ENCODE data around the gene PRICKLE3.

The PRICKLE3 gene

DNA sequence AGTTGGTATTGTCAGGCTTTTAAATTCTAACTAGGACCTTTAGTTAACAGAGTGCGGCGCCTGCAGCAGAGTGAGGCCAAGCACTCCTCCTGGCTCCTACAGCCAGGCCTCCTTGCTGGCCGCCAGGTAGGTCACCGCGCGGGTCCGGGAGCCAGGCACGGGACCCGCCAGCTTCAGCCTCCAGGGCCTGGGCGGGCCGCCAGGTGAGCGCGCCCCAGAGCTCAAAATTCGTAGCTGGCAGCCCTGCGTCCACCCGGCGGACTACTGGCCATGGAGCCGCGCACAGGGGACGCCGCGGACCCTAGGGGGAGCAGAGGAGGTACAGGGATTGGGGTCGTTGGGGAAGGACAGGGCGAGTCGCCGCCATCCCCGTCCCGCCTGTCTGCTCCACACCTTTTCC is 23.6 kb downstream of the PRICKLE3 start, which contains the start of gene MAGIX:
Gene MAGIX (plus strand): TSS at position 139 of the 400 bp plus-strand sequence. CDS start 132 bp downstream, at position 271.
- no peak for DNase-seq (ENCODE audit: low read depth)
- TF ChIP-seq, protein P1, sequence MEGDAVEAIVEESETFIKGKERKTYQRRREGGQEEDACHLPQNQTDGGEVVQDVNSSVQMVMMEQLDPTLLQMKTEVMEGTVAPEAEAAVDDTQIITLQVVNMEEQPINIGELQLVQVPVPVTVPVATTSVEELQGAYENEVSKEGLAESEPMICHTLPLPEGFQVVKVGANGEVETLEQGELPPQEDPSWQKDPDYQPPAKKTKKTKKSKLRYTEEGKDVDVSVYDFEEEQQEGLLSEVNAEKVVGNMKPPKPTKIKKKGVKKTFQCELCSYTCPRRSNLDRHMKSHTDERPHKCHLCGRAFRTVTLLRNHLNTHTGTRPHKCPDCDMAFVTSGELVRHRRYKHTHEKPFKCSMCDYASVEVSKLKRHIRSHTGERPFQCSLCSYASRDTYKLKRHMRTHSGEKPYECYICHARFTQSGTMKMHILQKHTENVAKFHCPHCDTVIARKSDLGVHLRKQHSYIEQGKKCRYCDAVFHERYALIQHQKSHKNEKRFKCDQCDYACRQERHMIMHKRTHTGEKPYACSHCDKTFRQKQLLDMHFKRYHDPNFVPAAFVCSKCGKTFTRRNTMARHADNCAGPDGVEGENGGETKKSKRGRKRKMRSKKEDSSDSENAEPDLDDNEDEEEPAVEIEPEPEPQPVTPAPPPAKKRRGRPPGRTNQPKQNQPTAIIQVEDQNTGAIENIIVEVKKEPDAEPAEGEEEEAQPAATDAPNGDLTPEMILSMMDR (IDR thresholded peaks at IDR 0.05; ENCODE audit: insufficient read depth, low read depth, low read length, missing control alignments) = no peak
- H3K4me3 ChIP-seq (ENCODE audit: low read depth, low read length) = peak within 1 kb of the TSS; percentile 46

DNA sequence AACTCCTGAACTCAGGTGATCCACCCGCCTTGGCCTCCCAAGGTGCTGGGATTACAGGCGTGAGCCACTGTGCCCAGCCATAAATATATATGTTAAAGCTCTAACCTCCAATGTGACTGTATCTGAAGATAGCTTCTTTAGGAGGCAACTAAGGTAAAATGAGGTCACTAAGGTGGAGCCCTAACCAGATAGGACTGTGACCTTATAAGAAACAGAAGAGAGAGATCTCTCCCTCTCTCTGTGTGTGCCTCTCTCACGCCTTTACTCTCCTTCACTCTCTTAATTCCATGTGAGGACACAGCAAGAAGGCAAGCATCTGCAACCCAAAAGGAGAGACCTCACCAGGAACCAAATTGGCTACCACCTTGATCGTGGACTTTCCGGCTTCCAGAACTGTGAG is 24.5 kb downstream of the PRICKLE3 start:
- TF ChIP-seq, protein P1 (IDR thresholded peaks at IDR 0.05; ENCODE audit: insufficient read depth, low read depth, low read length, missing control alignments) = no peak
- H3K4me3 ChIP-seq (ENCODE audit: low read depth, low read length) = no peak overlapping the region
- no peak for DNase-seq (ENCODE audit: low read depth)

DNA sequence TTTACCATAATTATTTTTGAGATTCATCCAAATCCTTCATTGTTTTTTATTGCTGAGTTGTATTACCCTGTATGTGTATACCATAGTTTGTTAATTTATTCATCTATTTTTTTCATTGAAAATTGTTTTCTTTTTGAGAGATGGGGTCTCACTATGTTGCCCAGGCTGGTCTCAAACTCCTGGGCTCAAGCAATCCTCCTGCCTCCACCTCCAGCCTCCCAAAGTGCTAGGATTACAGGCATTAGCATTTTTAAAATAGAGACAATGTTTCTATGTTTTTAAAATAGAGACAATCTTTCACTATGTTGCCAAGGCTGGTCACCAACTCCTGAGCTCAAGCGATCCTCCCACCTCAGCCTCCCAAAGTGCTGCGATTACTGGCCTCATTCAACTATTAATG is 25.3 kb downstream of the PRICKLE3 start:
- no peak overlapping the region for H3K4me3 ChIP-seq (ENCODE audit: low read depth, low read length)
- TF ChIP-seq, protein P1 (IDR thresholded peaks at IDR 0.05; ENCODE audit: insufficient read depth, low read depth, low read length, missing control alignments) = no peak
- DNase-seq (ENCODE audit: low read depth) = no peak

DNA sequence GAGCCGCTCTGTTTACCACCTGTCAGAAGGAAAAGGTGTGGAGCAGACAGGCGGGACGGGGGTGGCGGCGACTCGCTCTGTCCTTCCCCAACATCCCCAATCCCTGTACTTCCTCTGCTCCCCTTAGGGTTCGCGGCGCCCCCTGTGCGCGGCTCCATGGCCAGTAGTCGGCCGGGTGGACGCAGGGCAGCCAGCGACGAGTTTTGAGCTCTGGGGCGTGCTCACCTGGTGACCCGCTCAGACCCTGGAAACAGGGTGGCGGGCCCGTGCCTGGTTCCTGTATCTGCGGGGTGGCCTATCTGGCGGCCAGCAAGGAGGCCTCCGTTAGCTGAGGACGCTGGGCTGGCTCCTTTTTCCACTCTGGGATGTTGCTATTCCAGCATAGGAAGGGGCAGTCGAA is 29.0 kb downstream of the PRICKLE3 start:
- no peak overlapping the region for H3K4me3 ChIP-seq (ENCODE audit: low read depth, low read length)
- TF ChIP-seq, protein P1 (IDR thresholded peaks at IDR 0.05; ENCODE audit: insufficient read depth, low read depth, low read length, missing control alignments) = no peak
- no peak for DNase-seq (ENCODE audit: low read depth)

DNA sequence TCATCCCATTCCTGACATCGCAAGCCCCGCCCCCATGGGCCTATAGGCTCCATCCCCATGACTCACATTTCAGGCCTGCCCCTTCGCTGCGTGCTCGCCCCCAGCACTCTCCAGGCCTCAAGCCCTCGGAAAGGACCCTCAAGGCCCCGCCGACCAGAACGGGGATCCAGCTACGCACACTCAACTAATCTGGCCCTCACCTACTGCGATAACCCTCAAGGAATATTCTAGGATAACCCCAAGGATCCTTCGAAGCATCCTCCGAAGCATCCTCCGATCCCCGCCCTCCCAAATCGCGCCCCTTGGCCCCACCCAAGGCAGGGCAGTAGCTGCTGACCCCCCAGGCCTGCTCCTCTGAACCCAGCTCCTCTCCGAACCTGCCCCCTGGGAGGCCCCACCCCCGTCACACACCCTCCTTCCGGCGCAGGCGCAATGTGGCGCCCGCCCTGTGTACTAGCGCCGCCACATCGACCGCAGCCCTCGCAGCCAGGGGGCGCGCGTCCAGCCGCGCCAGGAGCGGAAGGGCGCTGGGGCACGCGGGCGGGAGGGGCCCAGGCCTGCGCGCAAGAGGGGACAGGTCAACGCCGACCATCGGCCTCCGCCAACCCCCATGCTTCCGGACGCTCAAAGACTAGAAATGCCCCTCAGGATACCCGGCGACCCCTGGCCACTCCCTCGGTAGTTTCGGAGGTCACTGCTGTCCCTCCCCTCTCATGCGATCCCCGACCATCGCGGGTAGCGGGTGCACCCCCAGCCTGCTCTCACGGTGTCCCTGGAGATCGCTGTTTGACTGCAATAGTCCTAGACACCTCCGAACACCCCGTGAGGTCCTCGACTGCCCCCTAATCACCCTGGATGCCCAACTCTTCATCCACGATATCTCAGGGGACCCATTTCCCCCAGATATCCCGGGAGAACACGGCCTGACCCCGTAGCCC is 30.0 kb downstream of the PRICKLE3 start:
- TF ChIP-seq, protein P1 (IDR thresholded peaks at IDR 0.05; ENCODE audit: insufficient read depth, low read depth, low read length, missing control alignments) = peak; percentile 66
- DNase-seq (ENCODE audit: low read depth) = peak; percentile 89
- H3K4me3 ChIP-seq (ENCODE audit: low read depth, low read length) = peak overlapping the region; percentile 72

DNA sequence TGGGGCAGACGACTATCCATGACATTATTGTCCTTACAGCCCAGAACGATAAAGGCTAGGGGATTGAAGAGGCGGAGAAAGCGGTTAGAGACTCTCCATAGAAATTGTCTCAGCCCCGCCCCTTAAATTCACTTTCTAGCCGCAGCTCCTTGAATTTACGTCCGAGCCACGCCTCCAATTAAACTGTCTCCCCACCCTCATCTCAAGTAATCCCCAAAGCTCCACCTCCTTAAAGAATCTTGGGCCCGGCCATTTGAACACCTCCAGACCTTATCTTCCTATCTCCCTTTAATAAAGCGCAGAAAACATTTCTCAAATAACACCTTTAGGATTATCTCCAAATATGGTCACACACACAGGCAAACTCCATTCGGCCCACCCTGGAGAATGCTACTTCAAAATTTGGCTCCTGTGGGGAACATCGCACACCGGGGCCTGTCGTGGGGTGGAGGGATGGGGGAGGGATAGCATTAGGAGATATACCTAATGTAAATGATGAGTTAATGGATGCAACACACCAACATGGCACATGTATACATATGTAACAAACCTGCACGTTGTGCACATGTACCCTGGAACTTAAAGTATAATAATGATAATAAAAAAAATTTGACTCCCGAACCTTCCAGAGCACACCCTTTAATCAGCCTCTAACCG is 30.8 kb downstream of the PRICKLE3 start:
- peak; percentile 54 for DNase-seq (ENCODE audit: low read depth)
- TF ChIP-seq, protein P1 (IDR thresholded peaks at IDR 0.05; ENCODE audit: insufficient read depth, low read depth, low read length, missing control alignments) = no peak
- H3K4me3 ChIP-seq (ENCODE audit: low read depth, low read length) = peak overlapping the region; percentile 72
